Measurements from ENCODE around the gene RAB40C. TPM values are rescaled to one million over a fixed set of nuclear protein-coding genes. Genes with fewer than 3 reads are reported as not detected.
A peak's percentile ranks its signal among the peaks of the same experiment; 100 is the strongest.

RAB40C gene
- total RNA-seq, 1 experiment from 2014 or later, result 19.9 TPM

- Histone ChIP-seq H3K36me3 (ENCODE audit: insufficient read depth, low read length, poor library complexity, severe bottlenecking) (no peaks in the 10 kb centered on the region), H3K27me3 (replicated peaks; ENCODE audit: insufficient read depth, low read depth, low read length, poor library complexity) (no peaks in the 10 kb centered on the region), H3K9me3 (ENCODE audit: low read depth, low read length, poor library complexity, severe bottlenecking) (no peaks in the 10 kb centered on the region), H3K27ac (ENCODE audit: low read depth, low read length, poor library complexity, severe bottlenecking) (peak within 1 kb of the TSS; percentile 94), H3K4me3 (ENCODE audit: low read depth, low read length, poor library complexity, severe bottlenecking) (peak within 1 kb of the TSS; percentile 95), H3K4me1 (ENCODE audit: insufficient read depth, low read length, poor library complexity, severe bottlenecking) (no peaks in the 10 kb centered on the region)
- DNase-seq (ENCODE audit: low spot score), result peak; percentile 98
- ChIA-PET CTCF (interaction anchor here (0.6 kb wide), 2 partner anchors 23 to 234 kb away, joined by 4 to 10 read pairs; no protein-coding TSS in a partner anchor), POLR2A (ENCODE audit: low non-redundant PET) (no interaction called here)
- intact Hi-C loops (cut with micrococcal nuclease; ENCODE audit: unreplicated experiment), result loop anchor here (5.0 kb wide), 1 partner anchor 49 kb away; no protein-coding TSS in a partner anchor
- TF ChIP-seq, protein P1, sequence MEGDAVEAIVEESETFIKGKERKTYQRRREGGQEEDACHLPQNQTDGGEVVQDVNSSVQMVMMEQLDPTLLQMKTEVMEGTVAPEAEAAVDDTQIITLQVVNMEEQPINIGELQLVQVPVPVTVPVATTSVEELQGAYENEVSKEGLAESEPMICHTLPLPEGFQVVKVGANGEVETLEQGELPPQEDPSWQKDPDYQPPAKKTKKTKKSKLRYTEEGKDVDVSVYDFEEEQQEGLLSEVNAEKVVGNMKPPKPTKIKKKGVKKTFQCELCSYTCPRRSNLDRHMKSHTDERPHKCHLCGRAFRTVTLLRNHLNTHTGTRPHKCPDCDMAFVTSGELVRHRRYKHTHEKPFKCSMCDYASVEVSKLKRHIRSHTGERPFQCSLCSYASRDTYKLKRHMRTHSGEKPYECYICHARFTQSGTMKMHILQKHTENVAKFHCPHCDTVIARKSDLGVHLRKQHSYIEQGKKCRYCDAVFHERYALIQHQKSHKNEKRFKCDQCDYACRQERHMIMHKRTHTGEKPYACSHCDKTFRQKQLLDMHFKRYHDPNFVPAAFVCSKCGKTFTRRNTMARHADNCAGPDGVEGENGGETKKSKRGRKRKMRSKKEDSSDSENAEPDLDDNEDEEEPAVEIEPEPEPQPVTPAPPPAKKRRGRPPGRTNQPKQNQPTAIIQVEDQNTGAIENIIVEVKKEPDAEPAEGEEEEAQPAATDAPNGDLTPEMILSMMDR (conservative IDR thresholded peaks at IDR 0.05; ENCODE audit: low read depth, low read length), result 0 out of 2 replicates have a peak, but pooled peaks have one; percentile 11
- TF ChIP-seq EZH2 (IDR thresholded peaks at IDR 0.05; ENCODE audit: borderline replicate concordance, low read depth, low read length, poor library complexity, severe bottlenecking), result no peak
- no TSS peak for BruUV-seq (replicated peaks)
Measured at GRCh38 chr16:636206-637080, 46.6 kb downstream of the RAB40C start, which contains the start of gene METTL26. Gene METTL26 (minus strand): TSS chr16:636305. CDS start chr16:636290, 15 bp downstream.

DNA sequence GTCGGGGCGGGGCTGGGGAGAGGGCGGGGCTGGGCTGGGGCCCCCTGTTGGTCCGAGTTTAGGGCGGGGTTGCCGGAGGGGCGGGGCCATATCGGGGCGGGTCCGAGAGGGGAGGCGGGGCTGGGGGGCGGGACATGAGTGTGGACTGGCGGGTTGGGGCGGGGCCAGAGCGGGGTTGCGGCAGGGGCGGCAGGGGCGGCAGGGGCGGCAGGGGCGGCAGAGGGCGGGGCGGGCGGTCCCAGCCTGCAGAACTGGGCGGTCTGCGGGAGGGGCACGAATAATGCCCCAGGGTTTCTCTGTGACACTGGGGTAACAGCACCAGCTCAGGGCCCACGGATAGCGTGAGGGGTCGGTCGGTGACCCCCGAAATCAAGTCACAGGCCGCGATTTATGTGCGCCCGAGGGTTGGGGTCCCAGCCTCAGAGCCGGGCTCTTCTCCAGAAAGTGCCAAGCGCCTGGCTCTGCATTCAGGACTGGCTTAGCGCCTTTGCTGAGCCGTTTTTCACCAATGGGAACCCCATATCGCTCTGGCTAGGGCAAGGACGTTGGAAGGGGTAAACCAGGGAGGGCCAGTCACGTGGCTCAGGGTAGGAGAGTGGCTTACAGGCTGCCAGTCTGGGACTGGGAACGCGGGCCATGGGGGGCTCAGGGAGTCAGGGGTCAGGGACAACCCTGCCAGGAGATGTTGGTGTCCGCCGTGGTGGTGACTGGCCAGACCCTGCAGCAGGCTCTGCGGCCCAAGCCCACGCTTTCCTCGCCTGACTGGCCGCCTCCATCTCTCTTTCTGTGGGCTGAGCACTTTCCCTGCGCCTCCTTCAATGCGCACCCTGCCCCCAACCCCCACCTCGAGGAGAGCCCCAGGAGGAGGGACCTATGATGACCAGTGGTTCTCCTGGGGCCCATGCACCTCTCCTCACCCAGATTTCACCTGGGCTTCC is 47.5 kb downstream of the RAB40C start:
- TF ChIP-seq EZH2 (IDR thresholded peaks at IDR 0.05; ENCODE audit: borderline replicate concordance, low read depth, low read length, poor library complexity, severe bottlenecking), result no peak
- TF ChIP-seq, protein P1 (conservative IDR thresholded peaks at IDR 0.05; ENCODE audit: low read depth, low read length), result no peak
- DNase-seq (ENCODE audit: low spot score), result no peak
- intact Hi-C loops (cut with micrococcal nuclease; ENCODE audit: unreplicated experiment), result loop anchor here (5.0 kb wide), 1 partner anchor 50 kb away; no protein-coding TSS in a partner anchor
- no peaks in the 10 kb centered on the region for H3K9me3 ChIP-seq (ENCODE audit: low read depth, low read length, poor library complexity, severe bottlenecking)
- ChIA-PET POLR2A (ENCODE audit: low non-redundant PET) (no interaction called here), CTCF (interaction anchor here (0.6 to 1.0 kb wide), 2 partner anchors 11 to 22 kb away, joined by 3 to 10 read pairs; no protein-coding TSS in a partner anchor)
- no peaks in the 10 kb centered on the region for H3K36me3 ChIP-seq (ENCODE audit: insufficient read depth, low read length, poor library complexity, severe bottlenecking)
- peaks cover 1% of the 10 kb centered on the region for H3K4me1 ChIP-seq (ENCODE audit: insufficient read depth, low read length, poor library complexity, severe bottlenecking)
- BruUV-seq (replicated peaks), result no TSS peak
- no peaks in the 10 kb centered on the region for H3K27me3 ChIP-seq (replicated peaks; ENCODE audit: insufficient read depth, low read depth, low read length, poor library complexity)
- H3K27ac ChIP-seq (ENCODE audit: low read depth, low read length, poor library complexity, severe bottlenecking), result peak overlapping the region; percentile 94
- peak overlapping the region; percentile 95 for H3K4me3 ChIP-seq (ENCODE audit: low read depth, low read length, poor library complexity, severe bottlenecking)

DNA sequence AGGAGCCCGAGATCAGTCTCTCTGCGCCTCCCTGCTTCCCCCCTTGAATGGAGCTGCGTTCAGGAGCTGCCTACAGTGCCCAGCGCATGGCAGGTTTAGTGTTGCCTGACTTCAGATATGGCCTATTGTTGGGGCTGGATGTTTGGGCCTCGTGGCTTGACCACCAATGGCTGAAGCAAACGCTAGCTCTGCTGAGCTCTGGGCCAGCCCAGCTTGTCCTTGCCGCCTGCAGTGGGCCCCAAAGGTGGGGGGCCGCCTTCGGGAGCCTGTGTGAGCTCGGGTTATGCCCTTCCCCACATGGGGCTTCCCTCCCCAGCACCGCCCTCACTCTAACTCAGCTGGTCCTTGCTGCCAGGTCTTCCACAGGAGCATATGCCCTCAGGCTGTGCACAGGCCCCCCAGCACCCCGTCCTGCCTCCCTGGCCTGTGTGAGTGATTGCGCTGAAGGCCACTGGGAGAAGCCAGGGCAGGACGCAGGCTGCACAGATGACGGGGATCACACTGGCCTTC is 48.2 kb downstream of the RAB40C start:
- intact Hi-C loops (cut with micrococcal nuclease; ENCODE audit: unreplicated experiment), result loop anchor here (5.0 kb wide), 1 partner anchor 51 kb away; no protein-coding TSS in a partner anchor
- no peak for DNase-seq (ENCODE audit: low spot score)
- TF ChIP-seq EZH2 (IDR thresholded peaks at IDR 0.05; ENCODE audit: borderline replicate concordance, low read depth, low read length, poor library complexity, severe bottlenecking), result no peak
- TF ChIP-seq, protein P1 (conservative IDR thresholded peaks at IDR 0.05; ENCODE audit: low read depth, low read length), result no peak
- BruUV-seq (replicated peaks), result no TSS peak
- no peaks in the 10 kb centered on the region for H3K9me3 ChIP-seq (ENCODE audit: low read depth, low read length, poor library complexity, severe bottlenecking)
- peaks cover 9% of the 10 kb centered on the region for H3K4me1 ChIP-seq (ENCODE audit: insufficient read depth, low read length, poor library complexity, severe bottlenecking)
- ChIA-PET POLR2A (ENCODE audit: low non-redundant PET) (no interaction called here), CTCF (interaction anchor here (1.0 kb wide), 1 partner anchor 10 kb away, joined by 3 read pairs; no protein-coding TSS in a partner anchor)
- no peaks in the 10 kb centered on the region for H3K27me3 ChIP-seq (replicated peaks; ENCODE audit: insufficient read depth, low read depth, low read length, poor library complexity)
- H3K27ac ChIP-seq (ENCODE audit: low read depth, low read length, poor library complexity, severe bottlenecking), result no peak overlapping the region
- no peak overlapping the region for H3K4me3 ChIP-seq (ENCODE audit: low read depth, low read length, poor library complexity, severe bottlenecking)
- H3K36me3 ChIP-seq (ENCODE audit: insufficient read depth, low read length, poor library complexity, severe bottlenecking), result no peaks in the 10 kb centered on the region
